Panc1 (cell line): Measurements from ENCODE around the gene FGGY. TPM values are rescaled to one million over a fixed set of nuclear protein-coding genes. Genes with fewer than 3 reads are reported as not detected.

Experiments used
- ATAC-seq: fragments of 200-7000 bp; cut with Tn5 transposase; 2 replicates; pipeline ENCODE4 v1.9.1; 2020; ENCODE audit warnings: mild to moderate bottlenecking, moderate library complexity
- BruUV-seq: library from RNA; stranded (reverse); fragments of 400-500 nt; replicated peaks from 2 replicates; lab custom pipeline; 2021; lab: Mats Ljungman, UMichigan
- CTCF ChIA-PET: fragments of 300-600 bp; sonication (Branson Sonifier 250); formaldehyde crosslinking; loops from one replicate; lab custom pipeline; 2022; ENCODE audit warnings: antibody characterized with exemption; lab: Charles Lee
- POLR2A ChIA-PET: fragments of 300-600 bp; sonication (Branson Sonifier 250); formaldehyde crosslinking; loops from one replicate; lab custom pipeline; 2022; ENCODE audit warnings: antibody characterized with exemption; lab: Charles Lee
- DNase-seq: peaks from one replicate; pipeline ENCODE4 v3.0.0-alpha.2; 2010; ENCODE audit warnings: low read depth, low spot score
- H3K27ac ChIP-seq: 2 replicates; pipeline ENCODE4 v1.5.1; 2011; ENCODE audit warnings: mild to moderate bottlenecking, low read length, inconsistent platforms
- H3K27me3 ChIP-seq: fragments of 200-500 bp; sonication (Bioruptor generic); 2 replicates; pipeline ENCODE4 v1.6.0; 2014; ENCODE audit warnings: low read length, inconsistent platforms; ENCODE audit not compliant: control insufficient read depth, insufficient read depth
- H3K36me3 ChIP-seq: fragments of 200-500 bp; sonication (Bioruptor generic); 2 replicates; pipeline ENCODE4 v1.5.1; 2014; ENCODE audit warnings: inconsistent platforms, mild to moderate bottlenecking, low read length, moderate library complexity; ENCODE audit not compliant: control insufficient read depth, insufficient read depth
- H3K4me1 ChIP-seq: 2 replicates; pipeline ENCODE4 v1.5.1; 2011; ENCODE audit warnings: inconsistent platforms, mild to moderate bottlenecking, low read length, moderate library complexity; ENCODE audit not compliant: control insufficient read depth, insufficient read depth
- H3K4me3 ChIP-seq, 2 experiments: 2 replicates each; pipeline ENCODE4 v1.5.1; 2011 to 2012; ENCODE audit warnings: low read depth in 2 of 2, low read length in 2 of 2, mild to moderate bottlenecking in 2 of 2, inconsistent platforms in 1 of 2, moderate library complexity in 1 of 2
- H3K9me3 ChIP-seq: fragments of 200-500 bp; sonication (Bioruptor generic); 2 replicates; pipeline ENCODE4 v1.5.1; 2014; ENCODE audit warnings: low read depth, mild to moderate bottlenecking, inconsistent platforms, low read length, moderate library complexity; ENCODE audit not compliant: control insufficient read depth, insufficient read depth
- POLR2AphosphoS5 ChIP-seq: IDR thresholded peaks from 2 replicates; pipeline ENCODE4 v1.6.1; 2012; ENCODE audit warnings: mild to moderate bottlenecking, low read depth, low read length, moderate library complexity
- SIN3A ChIP-seq: IDR thresholded peaks from 2 replicates; pipeline ENCODE4 v1.6.1; 2012; ENCODE audit warnings: low read depth, mild to moderate bottlenecking, low read length, moderate library complexity, borderline replicate concordance; ENCODE audit not compliant: insufficient read depth
- TCF7L2 ChIP-seq: IDR thresholded peaks from 2 replicates; pipeline ENCODE4 v1.6.1; 2011; ENCODE audit warnings: mild to moderate bottlenecking, low read depth, low read length, inconsistent platforms
- in situ Hi-C: cut with HindIII; loops from 2 replicates; pipeline ENCODE4 v1.10.0; 2016; ENCODE audit warnings: low sequenced_read_pairs, low pct_unique_long_range_greater_than_20kb
- intact Hi-C: fragments of 100-400 bp; cut with micrococcal nuclease; formaldehyde crosslinking; loops from one replicate; pipeline ENCODE4 v1.10.0; 2022; ENCODE audit not compliant: unreplicated experiment
- total RNA-seq: library from RNA; stranded (reverse); gene quantifications from one replicate; pipeline ENCODE4 v1.2.1, GENCODE V29; 2021; ENCODE audit not compliant: unreplicated experiment
- TF ChIP-seq, protein P1 (sequence below): fragments of 450-650 bp; IDR thresholded peaks from 2 replicates; pipeline ENCODE4 v1.5.1; 2017; ENCODE audit warnings: mild to moderate bottlenecking
- TF ChIP-seq, protein P2 (sequence below), 2 experiments: IDR thresholded peaks; 2 replicates each; pipeline ENCODE4 v1.6.1; 2011 to 2012; ENCODE audit warnings: low read depth in 2 of 2, control low read depth in 1 of 2, low read length in 1 of 2, mild to moderate bottlenecking in 1 of 2, moderate library complexity in 1 of 2; ENCODE audit not compliant: insufficient read depth in 1 of 2

The FGGY gene
- total RNA-seq, 1 experiment from 2014 or later, result 15.5 TPM

DNA sequence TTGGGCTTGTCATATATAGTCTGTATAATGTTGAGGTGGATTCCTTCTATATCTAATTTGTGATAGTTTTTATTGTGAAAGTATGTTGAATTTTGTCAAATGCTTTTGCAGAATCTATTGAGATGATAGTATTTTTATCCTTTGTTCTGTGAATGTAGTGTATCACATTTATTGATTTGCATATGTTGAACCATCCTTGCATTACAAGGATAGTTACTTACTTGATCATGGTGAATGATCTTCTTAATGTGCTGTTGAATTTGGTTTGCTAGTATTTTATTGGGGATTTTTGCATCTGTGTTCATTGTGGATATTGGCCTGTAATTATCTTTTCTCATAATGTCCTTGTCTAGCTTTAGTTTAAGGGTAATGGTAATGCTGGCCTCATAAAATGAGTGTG lies 8.3 kb downstream of the FGGY start:
- Histone ChIP-seq H3K9me3 (peaks cover 3% of the 10 kb centered on the region; the same call in 1 of the 2 replicates), H3K4me3 (no peak overlapping the region), H3K27ac (no peak overlapping the region), H3K36me3 (no peaks in the 10 kb centered on the region), H3K27me3 (no peaks in the 10 kb centered on the region), H3K4me1 (no peaks in the 10 kb centered on the region)
- TF ChIP-seq, protein P1, sequence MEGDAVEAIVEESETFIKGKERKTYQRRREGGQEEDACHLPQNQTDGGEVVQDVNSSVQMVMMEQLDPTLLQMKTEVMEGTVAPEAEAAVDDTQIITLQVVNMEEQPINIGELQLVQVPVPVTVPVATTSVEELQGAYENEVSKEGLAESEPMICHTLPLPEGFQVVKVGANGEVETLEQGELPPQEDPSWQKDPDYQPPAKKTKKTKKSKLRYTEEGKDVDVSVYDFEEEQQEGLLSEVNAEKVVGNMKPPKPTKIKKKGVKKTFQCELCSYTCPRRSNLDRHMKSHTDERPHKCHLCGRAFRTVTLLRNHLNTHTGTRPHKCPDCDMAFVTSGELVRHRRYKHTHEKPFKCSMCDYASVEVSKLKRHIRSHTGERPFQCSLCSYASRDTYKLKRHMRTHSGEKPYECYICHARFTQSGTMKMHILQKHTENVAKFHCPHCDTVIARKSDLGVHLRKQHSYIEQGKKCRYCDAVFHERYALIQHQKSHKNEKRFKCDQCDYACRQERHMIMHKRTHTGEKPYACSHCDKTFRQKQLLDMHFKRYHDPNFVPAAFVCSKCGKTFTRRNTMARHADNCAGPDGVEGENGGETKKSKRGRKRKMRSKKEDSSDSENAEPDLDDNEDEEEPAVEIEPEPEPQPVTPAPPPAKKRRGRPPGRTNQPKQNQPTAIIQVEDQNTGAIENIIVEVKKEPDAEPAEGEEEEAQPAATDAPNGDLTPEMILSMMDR, result no peak
- TF ChIP-seq POLR2AphosphoS5 (no peak), SIN3A (no peak), TCF7L2 (no peak)
- TF ChIP-seq, protein P2, sequence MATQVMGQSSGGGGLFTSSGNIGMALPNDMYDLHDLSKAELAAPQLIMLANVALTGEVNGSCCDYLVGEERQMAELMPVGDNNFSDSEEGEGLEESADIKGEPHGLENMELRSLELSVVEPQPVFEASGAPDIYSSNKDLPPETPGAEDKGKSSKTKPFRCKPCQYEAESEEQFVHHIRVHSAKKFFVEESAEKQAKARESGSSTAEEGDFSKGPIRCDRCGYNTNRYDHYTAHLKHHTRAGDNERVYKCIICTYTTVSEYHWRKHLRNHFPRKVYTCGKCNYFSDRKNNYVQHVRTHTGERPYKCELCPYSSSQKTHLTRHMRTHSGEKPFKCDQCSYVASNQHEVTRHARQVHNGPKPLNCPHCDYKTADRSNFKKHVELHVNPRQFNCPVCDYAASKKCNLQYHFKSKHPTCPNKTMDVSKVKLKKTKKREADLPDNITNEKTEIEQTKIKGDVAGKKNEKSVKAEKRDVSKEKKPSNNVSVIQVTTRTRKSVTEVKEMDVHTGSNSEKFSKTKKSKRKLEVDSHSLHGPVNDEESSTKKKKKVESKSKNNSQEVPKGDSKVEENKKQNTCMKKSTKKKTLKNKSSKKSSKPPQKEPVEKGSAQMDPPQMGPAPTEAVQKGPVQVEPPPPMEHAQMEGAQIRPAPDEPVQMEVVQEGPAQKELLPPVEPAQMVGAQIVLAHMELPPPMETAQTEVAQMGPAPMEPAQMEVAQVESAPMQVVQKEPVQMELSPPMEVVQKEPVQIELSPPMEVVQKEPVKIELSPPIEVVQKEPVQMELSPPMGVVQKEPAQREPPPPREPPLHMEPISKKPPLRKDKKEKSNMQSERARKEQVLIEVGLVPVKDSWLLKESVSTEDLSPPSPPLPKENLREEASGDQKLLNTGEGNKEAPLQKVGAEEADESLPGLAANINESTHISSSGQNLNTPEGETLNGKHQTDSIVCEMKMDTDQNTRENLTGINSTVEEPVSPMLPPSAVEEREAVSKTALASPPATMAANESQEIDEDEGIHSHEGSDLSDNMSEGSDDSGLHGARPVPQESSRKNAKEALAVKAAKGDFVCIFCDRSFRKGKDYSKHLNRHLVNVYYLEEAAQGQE (IDR thresholded peaks at IDR 0.05; ENCODE audit: insufficient read depth in 1 of 2, low read depth in 2 of 2, low read length in 1 of 2), result no peak
- BruUV-seq, result no TSS peak
- ChIA-PET POLR2A (no interaction called here), CTCF (no interaction called here)
- ATAC-seq, result no peak
- intact Hi-C loops (no loop called here), in situ Hi-C loops (no loop called here)
- DNase-seq, result no peak

DNA sequence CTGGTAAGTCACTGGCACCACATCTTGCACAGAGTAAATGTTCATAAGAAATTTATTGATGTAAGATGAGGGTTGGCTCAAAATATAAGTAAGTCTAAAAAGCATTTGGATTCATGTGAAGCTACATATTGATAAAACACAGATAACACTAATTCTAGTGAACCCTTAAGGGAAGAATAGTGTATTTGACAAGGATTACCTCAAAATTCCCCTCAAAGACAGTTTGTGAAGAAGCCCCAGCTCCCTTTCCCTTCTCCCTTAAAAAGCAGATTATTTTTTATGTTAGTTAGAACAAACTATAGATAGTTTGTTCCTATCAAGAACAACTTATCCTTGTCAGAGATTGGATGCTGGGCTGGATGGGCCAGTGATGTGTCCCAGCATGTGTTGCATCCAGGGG lies 10.7 kb downstream of the FGGY start:
- Histone ChIP-seq H3K27ac (no peak overlapping the region), H3K9me3 (peaks cover 3% of the 10 kb centered on the region; the same call in 1 of the 2 replicates), H3K4me1 (no peaks in the 10 kb centered on the region), H3K27me3 (no peaks in the 10 kb centered on the region), H3K4me3 (no peak overlapping the region), H3K36me3 (no peaks in the 10 kb centered on the region)
- TF ChIP-seq, protein P2 (IDR thresholded peaks at IDR 0.05; ENCODE audit: insufficient read depth in 1 of 2, low read depth in 2 of 2, low read length in 1 of 2), result no peak
- TF ChIP-seq TCF7L2 (no peak), SIN3A (no peak)
- BruUV-seq, result no TSS peak
- ChIA-PET POLR2A (no interaction called here), CTCF (no interaction called here)
- in situ Hi-C loops (no loop called here), intact Hi-C loops (no loop called here)
- ATAC-seq (no peak), DNase-seq (no peak)
